Activated CD4-positive, alpha-beta T cell treated with anti-CD3 and anti-CD28 coated beads, Interleukin-2, amount 10 ng/mL, durations not matched to agents 7 days and 5 days (primary cell): ENCODE results near the gene ARHGAP26. TPM values are rescaled to one million over a fixed set of nuclear protein-coding genes. Genes with fewer than 3 reads are reported as not detected.

Experiments
- CTCF ChIA-PET: fragments of 350-600 bp; sonication (Branson Sonifier 250); formaldehyde crosslinking; loops from one replicate; lab custom pipeline; 2021; ENCODE audit warnings: antibody characterized with exemption; lab: Charles Lee
- POLR2A ChIA-PET: fragments of 350-600 bp; sonication (Branson Sonifier 250); formaldehyde crosslinking; loops from one replicate; lab custom pipeline; 2021; ENCODE audit warnings: antibody characterized with exemption; lab: Charles Lee
- DNase-seq: peaks from one replicate; pipeline ENCODE4 v3.0.0-alpha.2; 2020
- H3K27ac Mint-ChIP-seq: one replicate; pipeline ENCODE4 v1.8.0; 2021; ENCODE audit warnings: mild to moderate bottlenecking, moderate library complexity, mixed read lengths
- H3K27me3 Mint-ChIP-seq: one replicate; pipeline ENCODE4 v1.8.0; 2021; ENCODE audit warnings: mixed read lengths
- H3K36me3 Mint-ChIP-seq: one replicate; pipeline ENCODE4 v1.8.0; 2021; ENCODE audit warnings: low read depth, mixed read lengths
- H3K4me1 Mint-ChIP-seq: one replicate; pipeline ENCODE4 v1.8.0; 2021; ENCODE audit warnings: mixed read lengths
- H3K4me3 Mint-ChIP-seq: one replicate; pipeline ENCODE4 v1.8.0; 2021; ENCODE audit warnings: mild to moderate bottlenecking, moderate library complexity, mixed read lengths
- H3K9me3 Mint-ChIP-seq: one replicate; pipeline ENCODE4 v1.8.0; 2021; ENCODE audit warnings: mixed read lengths
- total RNA-seq, 2 experiments: library from RNA; stranded (reverse); gene quantifications; one replicate each; pipeline ENCODE4 v1.2.3, GENCODE V29; 2021

The ARHGAP26 gene
- total RNA-seq, 2 experiments from 2014 or later, result 21.0 to 21.5 TPM

DNA sequence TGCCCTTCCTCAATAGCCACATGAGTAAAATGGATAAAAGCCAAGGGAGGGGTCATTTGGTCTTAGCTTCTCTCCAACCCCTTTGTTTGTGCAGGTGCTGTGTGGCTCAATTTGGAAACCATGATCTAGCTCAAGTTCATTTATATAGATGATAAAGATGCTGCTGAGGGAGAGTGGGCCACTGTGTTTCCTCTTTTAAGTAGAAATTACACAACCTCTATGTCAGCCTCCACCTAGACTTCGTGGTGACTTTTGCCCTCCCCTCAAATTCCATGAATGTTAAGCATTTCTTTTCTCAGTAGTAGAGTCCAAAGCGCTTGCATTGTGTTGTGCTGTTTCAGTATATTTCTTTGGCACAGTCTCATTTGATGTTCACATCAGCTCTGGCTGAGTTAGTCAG, 241.4 kb downstream of the ARHGAP26 start:
- DNase-seq, result no peak
- peaks cover 3% of the 10 kb centered on the region for H3K9me3 Mint-ChIP-seq
- H3K27ac Mint-ChIP-seq, result peak overlapping the region; percentile 11
- no peaks in the 10 kb centered on the region for H3K27me3 Mint-ChIP-seq
- ChIA-PET POLR2A (no interaction called here), CTCF (interaction anchor here (0.6 to 1.3 kb wide), 5 partner anchors 9 to 1453 kb away, joined by 3 to 4 read pairs (median 3); no protein-coding TSS in a partner anchor)
- no peak overlapping the region for H3K4me3 Mint-ChIP-seq
- H3K4me1 Mint-ChIP-seq, result peaks cover 46% of the 10 kb centered on the region
- H3K36me3 Mint-ChIP-seq, result peaks cover 8% of the 10 kb centered on the region

DNA sequence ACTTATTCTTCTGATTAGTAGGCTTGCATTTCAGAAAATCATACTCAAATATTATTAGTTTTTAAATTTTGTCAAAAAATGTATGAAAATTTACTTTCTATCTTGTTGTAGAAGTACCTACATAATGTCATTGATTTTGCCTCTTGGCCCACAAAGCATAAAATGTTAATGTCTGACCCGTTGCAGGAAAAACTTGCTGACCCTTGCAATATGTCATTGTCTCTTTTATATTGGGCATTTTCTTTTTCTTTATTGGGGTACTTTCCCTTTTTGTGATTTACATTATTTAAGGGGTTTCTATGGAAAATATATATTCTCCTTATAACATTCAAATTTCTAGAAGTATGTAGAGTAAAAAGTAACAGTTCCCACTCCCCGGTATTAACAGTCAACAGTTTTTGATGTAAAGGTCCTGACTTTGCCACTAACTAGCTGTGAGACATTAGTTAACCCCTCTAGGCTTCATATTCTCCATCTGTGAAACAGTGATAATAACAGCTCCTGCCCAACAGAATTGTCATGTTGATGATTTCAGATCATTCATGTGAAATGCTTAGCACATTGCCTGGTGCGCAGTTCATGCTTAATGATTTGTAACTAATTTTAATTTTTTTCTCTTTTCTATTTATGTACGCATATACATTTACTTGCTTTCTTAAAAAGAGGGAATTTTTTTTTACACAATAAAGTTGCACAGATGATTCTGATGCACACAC, 243.2 kb downstream of the ARHGAP26 start:
- Mint-ChIP-seq H3K27ac (no peak overlapping the region), H3K4me1 (peaks cover 32% of the 10 kb centered on the region), H3K9me3 (peaks cover 9% of the 10 kb centered on the region), H3K36me3 (peaks cover 18% of the 10 kb centered on the region), H3K27me3 (no peaks in the 10 kb centered on the region), H3K4me3 (no peak overlapping the region)
- ChIA-PET POLR2A (no interaction called here), CTCF (interaction anchor here (0.5 to 3.3 kb wide), 5 partner anchors 11 to 956 kb away, joined by 3 to 13 read pairs (median 3); no protein-coding TSS in a partner anchor)
- DNase-seq, result no peak

DNA sequence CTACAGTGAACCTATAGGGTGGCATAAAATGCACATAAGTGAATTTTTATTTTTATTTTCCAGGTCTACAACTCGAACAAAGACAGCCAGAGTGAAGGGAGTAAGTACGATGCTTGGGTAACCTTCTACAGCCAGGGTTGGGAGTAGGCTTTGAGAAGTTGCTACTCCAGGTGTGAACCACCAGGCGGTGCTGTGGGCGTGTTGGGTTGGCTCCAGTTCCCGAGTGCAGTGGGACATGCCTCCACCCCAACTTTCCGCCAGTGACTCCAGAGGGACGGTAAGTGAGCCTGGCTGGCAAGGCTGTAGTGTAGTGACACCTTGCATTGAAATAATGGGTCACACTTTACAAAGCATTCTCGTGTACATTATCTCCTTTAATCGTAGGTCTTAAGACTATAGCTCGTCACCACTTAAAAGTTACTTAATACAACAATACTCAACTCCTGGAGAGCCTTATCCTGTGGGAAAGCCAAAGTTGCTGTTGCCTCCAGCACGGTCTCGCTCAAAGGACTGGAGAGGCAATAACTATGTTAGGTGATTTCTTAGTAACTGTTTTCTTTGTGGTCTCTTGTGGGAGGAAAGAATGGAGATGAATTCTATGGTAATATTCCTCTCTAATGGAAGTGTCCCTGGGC, 244.0 kb downstream of the ARHGAP26 start:
- no peak for DNase-seq
- POLR2A ChIA-PET, result no interaction called here
- no peak overlapping the region for H3K4me3 Mint-ChIP-seq
- no peak overlapping the region for H3K27ac Mint-ChIP-seq
- no peaks in the 10 kb centered on the region for H3K27me3 Mint-ChIP-seq
- H3K9me3 Mint-ChIP-seq, result peaks cover 9% of the 10 kb centered on the region
- peaks cover 19% of the 10 kb centered on the region for H3K36me3 Mint-ChIP-seq
- H3K4me1 Mint-ChIP-seq, result peaks cover 27% of the 10 kb centered on the region
- CTCF ChIA-PET, result interaction anchor here (0.5 to 3.3 kb wide), 4 partner anchors 12 to 955 kb away, joined by 3 to 13 read pairs (median 3); no protein-coding TSS in a partner anchor

DNA sequence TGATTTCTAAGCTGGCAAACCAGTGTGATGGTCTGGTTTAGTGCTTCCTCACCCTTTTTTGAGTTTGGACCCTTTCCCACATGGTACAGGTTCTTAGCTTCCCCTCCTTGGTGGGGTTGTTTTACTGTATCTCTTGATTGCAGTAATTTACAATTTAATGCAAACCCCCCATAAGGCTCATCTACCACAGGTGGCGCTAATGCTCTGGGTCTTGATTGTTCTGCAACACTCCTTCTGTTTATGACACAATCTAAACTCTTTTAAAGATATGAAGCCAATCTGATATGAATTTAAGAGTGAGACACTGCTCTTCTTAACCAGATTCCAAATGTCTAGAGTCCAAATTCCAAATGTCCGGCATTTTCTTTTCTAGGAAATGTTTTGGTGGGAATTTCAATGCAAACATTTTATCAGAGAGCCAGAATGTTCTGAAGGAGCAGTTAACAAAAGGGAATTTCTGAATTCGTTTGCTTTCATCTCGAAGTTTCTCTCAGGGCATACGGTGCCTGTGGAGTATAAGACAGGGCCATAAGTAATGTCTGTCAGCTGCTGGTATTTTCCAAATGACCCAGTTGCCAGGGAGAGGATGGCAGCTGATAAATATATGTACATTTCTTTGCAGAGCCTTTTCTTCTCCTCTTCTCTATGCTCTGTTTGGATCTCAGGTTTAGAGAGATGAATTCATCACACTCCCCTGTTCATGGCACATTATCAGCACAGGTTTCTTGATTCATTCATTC, 246.8 kb downstream of the ARHGAP26 start:
- Mint-ChIP-seq H3K36me3 (peaks cover 21% of the 10 kb centered on the region), H3K9me3 (peaks cover 5% of the 10 kb centered on the region)

DNA sequence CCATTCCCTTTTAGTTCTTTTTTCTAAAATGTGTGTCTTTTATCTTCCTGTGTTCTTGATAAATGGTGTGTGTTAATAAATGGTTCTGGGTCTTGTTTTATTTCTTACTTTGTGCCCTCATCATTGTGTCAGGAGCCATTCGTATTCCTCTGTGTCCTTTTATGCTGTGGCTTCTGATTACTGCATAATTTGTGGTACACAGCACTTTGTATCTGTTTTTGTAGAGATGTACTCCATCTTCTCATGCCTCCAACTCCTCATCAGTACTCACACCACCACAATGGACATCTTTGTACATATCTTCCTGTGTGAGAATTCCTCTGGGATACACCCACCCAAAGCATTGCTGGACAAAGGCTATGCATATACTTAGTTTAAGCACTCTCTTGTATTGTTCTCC, 247.4 kb downstream of the ARHGAP26 start:
- CTCF ChIA-PET, result no interaction called here
- H3K36me3 Mint-ChIP-seq, result peaks cover 21% of the 10 kb centered on the region

More for the DNA sequence above, 246.8 kb downstream of the ARHGAP26 start:
- POLR2A ChIA-PET, result no interaction called here
- no peak overlapping the region for H3K4me3 Mint-ChIP-seq
- H3K27me3 Mint-ChIP-seq, result no peaks in the 10 kb centered on the region
- no peak overlapping the region for H3K27ac Mint-ChIP-seq
- CTCF ChIA-PET, result interaction anchor here (0.6 to 0.9 kb wide), 5 partner anchors 25 to 964 kb away, joined by 3 read pairs; no protein-coding TSS in a partner anchor
- H3K4me1 Mint-ChIP-seq, result peaks cover 13% of the 10 kb centered on the region
- DNase-seq, result peak; percentile 52

DNA sequence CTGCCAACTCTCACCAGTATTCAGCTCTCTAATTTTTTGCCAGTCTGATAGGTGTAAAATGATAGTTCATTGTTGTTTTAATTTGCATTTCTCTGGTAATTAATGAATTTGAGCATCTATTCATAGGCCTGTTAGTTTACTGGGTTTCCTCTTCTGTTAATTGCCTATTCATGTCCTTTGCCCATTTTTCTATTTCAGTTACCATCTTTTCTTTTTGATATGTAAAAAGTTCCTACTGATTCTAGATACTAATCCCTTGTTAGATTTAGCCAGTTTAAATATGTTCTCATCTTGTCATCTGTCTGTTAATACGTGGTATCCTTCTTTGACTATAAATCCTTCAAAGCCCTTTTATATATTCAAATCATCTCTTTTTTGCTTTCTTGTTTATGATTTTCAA, 247.8 kb downstream of the ARHGAP26 start:
- H3K27me3 Mint-ChIP-seq, result no peaks in the 10 kb centered on the region
- POLR2A ChIA-PET, result no interaction called here
- H3K4me3 Mint-ChIP-seq, result no peak overlapping the region
- H3K27ac Mint-ChIP-seq, result no peak overlapping the region
- peaks cover 14% of the 10 kb centered on the region for H3K4me1 Mint-ChIP-seq
- CTCF ChIA-PET, result interaction anchor here (2.2 kb wide), 1 partner anchor 15 kb away, joined by 8 read pairs; no protein-coding TSS in a partner anchor
- peaks cover 5% of the 10 kb centered on the region for H3K9me3 Mint-ChIP-seq
- peaks cover 21% of the 10 kb centered on the region for H3K36me3 Mint-ChIP-seq
- DNase-seq, result no peak

More for the DNA sequence above, 247.4 kb downstream of the ARHGAP26 start:
- Mint-ChIP-seq H3K4me1 (peaks cover 13% of the 10 kb centered on the region), H3K27ac (no peak overlapping the region), H3K4me3 (no peak overlapping the region), H3K9me3 (peaks cover 5% of the 10 kb centered on the region), H3K27me3 (no peaks in the 10 kb centered on the region)
- POLR2A ChIA-PET, result no interaction called here
- DNase-seq, result no peak

DNA sequence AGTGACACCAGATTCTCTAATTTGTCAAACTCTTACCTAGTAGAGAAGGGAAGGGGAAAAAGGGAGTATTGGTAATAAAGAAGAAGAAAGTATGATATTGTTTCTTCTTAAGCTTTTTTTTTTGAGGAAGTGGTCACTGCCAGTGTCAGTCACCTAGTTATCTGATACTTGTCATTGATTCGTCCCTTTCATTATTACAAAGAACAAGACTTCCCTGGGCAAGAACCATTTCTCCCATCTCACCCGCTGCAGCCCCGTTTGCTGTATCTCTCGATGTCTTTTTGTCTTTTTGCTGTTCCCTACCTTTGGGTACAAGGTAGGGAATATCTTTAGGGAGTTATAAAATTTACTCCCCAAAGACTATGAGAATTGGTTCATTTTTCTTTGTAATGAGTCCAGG, 249.0 kb downstream of the ARHGAP26 start:
- Mint-ChIP-seq H3K27ac (no peak overlapping the region), H3K9me3 (peaks cover 5% of the 10 kb centered on the region), H3K27me3 (no peaks in the 10 kb centered on the region), H3K4me3 (no peak overlapping the region), H3K4me1 (peaks cover 25% of the 10 kb centered on the region), H3K36me3 (peaks cover 17% of the 10 kb centered on the region)
- ChIA-PET POLR2A (no interaction called here), CTCF (interaction anchor here (0.6 to 2.2 kb wide), 2 partner anchors 16 to 417 kb away, joined by 3 to 8 read pairs; no protein-coding TSS in a partner anchor)
- DNase-seq, result no peak

DNA sequence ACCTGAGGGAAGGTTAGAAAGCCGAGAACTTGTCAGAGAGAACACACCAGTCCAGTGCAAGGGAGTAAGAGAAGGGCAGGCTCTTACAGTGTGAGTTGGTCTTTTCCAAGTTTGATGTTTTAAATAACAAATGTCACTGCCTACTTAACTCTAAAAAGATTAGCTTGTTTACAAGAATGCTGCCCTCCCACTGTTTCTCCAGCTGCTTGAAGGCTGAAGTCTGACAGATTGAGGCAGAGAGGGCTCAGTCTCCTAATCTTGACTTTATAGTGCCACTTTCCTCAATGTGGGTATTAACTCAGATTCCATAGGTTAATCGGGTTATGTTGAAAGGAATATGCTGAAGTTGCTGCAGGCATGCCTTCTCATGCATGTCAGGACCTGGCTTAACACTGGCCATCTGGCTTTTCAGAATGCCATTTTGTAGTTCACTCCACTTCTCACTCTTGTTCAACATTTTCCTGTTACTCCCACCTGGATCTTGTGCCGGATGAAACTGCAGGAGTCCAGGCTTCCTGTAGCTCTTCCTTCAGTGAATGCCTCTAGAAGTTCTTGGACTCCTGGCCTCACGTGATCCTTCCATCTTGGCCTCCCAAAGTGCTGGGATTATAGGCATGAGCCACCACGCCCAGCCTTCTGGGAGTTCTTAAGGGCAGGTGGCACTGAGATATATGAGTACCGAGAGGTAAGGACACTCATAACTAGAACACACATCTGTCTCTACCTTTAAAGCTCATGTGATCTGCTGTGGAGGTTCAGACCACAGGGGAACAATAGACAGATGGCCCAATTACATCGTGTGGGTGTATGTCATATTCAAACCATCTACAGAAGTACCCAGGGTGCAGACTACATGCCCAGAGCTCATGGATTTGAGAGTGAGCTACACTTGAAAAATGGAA, 249.7 kb downstream of the ARHGAP26 start:
- ChIA-PET POLR2A (no interaction called here), CTCF (interaction anchor here (0.6 to 2.2 kb wide), 6 partner anchors 9 to 805 kb away, joined by 3 to 8 read pairs (median 4); no protein-coding TSS in a partner anchor)
- Mint-ChIP-seq H3K9me3 (peaks cover 5% of the 10 kb centered on the region), H3K4me1 (peaks cover 30% of the 10 kb centered on the region), H3K27me3 (no peaks in the 10 kb centered on the region), H3K27ac (no peak overlapping the region), H3K4me3 (no peak overlapping the region), H3K36me3 (peaks cover 17% of the 10 kb centered on the region)
- no peak for DNase-seq

DNA sequence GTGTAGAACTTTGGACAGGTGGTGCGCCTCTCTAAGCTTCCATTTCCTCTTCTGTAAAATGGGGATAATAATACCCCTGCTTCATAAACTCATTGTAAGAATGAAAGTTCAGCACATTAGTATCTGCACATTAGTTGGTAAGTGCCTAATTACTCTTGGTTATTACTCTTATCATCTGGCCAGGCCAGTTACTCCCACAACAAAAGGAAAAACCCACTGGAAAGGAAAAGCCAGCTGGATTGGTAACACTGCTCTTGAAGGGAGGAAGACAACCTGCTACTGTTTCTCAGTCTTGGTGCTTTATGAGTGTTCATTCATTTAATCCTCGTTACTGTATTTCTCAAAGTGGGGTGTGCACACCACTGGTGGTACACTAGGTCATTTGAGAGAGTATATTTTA, 251.4 kb downstream of the ARHGAP26 start:
- no peak for DNase-seq
- Mint-ChIP-seq H3K27me3 (no peaks in the 10 kb centered on the region), H3K9me3 (peaks cover 5% of the 10 kb centered on the region), H3K4me1 (peaks cover 36% of the 10 kb centered on the region), H3K4me3 (no peak overlapping the region), H3K36me3 (peaks cover 17% of the 10 kb centered on the region), H3K27ac (no peak overlapping the region)
- POLR2A ChIA-PET, result no interaction called here
- CTCF ChIA-PET, result interaction anchor here (1.3 kb wide), 1 partner anchor 11 kb away, joined by 4 read pairs; no protein-coding TSS in a partner anchor

DNA sequence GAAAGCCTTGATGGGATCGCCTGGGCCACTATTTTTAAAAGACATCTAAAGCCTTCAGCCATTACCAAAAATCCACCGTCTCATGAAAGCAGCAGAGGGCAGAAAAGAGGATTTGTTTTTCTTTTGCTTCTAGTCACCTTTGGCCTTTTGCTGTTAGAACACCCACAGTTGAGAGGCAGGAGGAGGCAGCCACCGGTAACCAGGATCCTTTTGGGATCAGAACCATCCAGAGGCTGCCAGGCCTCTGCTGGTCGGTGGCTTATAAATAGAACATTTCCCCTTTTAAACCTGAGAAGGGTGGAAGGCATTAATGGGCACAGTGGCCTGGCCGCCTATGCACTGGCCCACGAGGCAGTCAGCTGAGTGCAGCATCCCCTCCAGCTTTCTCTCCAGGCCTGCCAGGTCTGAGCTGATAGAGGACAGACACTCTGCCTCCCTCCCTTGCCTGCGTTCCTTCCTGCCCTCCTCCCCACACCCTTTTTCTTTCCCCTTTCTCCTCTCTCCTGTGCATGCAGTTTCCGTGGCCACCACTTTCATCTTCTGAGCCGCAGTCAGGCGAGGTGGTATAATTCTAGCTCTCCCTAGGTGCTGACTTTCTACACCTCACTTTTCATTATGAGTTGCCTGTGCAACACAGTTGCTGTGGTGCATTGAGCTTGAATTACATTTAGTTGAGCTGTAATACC, 253.4 kb downstream of the ARHGAP26 start:
- Mint-ChIP-seq H3K4me1 (peaks cover 37% of the 10 kb centered on the region), H3K27ac (peak overlapping the region; percentile 52)

DNA sequence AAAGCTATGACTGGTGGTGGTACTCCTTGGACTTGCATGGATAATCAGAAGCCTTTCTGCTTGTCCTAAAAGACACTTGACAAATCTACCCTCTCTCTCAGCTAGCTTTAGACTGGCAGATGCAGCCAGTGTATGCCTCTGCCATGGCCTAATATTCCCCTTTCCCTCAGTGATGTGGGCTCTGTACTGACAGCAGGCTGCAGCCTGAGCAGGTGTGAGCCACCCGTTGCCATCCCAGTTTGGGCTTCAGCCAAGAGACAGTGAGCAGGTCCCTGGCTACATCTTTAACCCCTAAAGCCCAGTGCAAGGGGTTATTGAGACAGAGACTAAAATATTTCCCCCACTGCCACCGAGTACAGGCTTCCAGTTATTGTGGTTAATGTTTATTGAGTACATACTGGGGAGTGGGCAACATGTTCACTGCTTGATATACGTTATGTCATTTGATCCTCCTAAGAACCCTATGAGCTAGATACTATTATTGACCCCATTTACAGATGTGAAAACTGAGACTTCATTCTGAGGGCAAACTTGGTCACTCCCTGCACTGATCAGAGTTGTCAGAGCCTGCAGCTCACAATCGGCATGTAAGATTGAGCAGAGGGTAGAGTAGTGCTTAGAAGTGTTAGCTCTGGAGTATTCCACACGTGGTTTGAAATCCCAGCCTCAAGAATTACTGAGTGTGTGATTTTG, 254.2 kb downstream of the ARHGAP26 start:
- no peak overlapping the region for H3K4me3 Mint-ChIP-seq

More for the DNA sequence above, 253.4 kb downstream of the ARHGAP26 start:
- ChIA-PET POLR2A (no interaction called here), CTCF (interaction anchor here (0.7 to 1.3 kb wide), 5 partner anchors 12 to 104 kb away, joined by 3 to 7 read pairs (median 4); no protein-coding TSS in a partner anchor)
- DNase-seq, result peak; percentile 45
- H3K9me3 Mint-ChIP-seq, result no peaks in the 10 kb centered on the region
- H3K27me3 Mint-ChIP-seq, result no peaks in the 10 kb centered on the region
- no peak overlapping the region for H3K4me3 Mint-ChIP-seq
- peaks cover 8% of the 10 kb centered on the region for H3K36me3 Mint-ChIP-seq

More for the DNA sequence above, 254.2 kb downstream of the ARHGAP26 start:
- Mint-ChIP-seq H3K4me1 (peaks cover 38% of the 10 kb centered on the region), H3K36me3 (peaks cover 8% of the 10 kb centered on the region), H3K27me3 (no peaks in the 10 kb centered on the region), H3K27ac (peak overlapping the region; percentile 52), H3K9me3 (no peaks in the 10 kb centered on the region)
- POLR2A ChIA-PET, result no interaction called here
- CTCF ChIA-PET, result interaction anchor here (0.7 to 1.3 kb wide), 5 partner anchors 13 to 103 kb away, joined by 3 to 7 read pairs (median 4); no protein-coding TSS in a partner anchor
- no peak for DNase-seq
